ENCODE data around the gene TDRD7.

- TF ChIP-seq CTCF (IDR thresholded peaks at IDR 0.05; ENCODE audit: insufficient read depth, low read length) (no peak), SPI1 (IDR thresholded peaks at IDR 0.05; ENCODE audit: borderline replicate concordance, low read depth) (no peak), GABPA (IDR thresholded peaks at IDR 0.05; ENCODE audit: low read depth) (no peak), REST (IDR thresholded peaks at IDR 0.05; ENCODE audit: insufficient replicate concordance, low read depth) (no peak)
These were observed 23.8 kb upstream of the TDRD7 start for GRCh38 chr9:97387936-97388684.

Measured in HL-60 (cell line).